Inflammatory macrophage (primary cell): Measurements from ENCODE around the gene FKBP8.
"Not testable (repeated sequence)": the region's sequence is repeated elsewhere in the genome, so short reads cannot be mapped to it uniquely, and the experiment has no call there.

Experiments
- DNase-seq, 2 donors: peaks; one replicate each; pipeline ENCODE4 v3.0.0-alpha.2; 2020 to 2022
- total RNA-seq, 18 experiments: gene quantifications; one replicate each; lab custom pipeline; 2026; ENCODE audit warnings: mixed read lengths in 6 of 18, inconsistent platforms in 2 of 18; lab: John Stamatoyannopoulos, UW

Gene FKBP8
- 81.9 to 335 (median 172) reads per million in 18 experiments for total RNA-seq

GRCh38 chr19:18542941-18543813, at the start of gene FKBP8:
FKBP8 (minus strand) TSS chr19:18543573; CDS start chr19:18541970, 1,603 bp downstream.
- peak; percentile 91 for DNase-seq

GRCh38 chr19:18592732-18593131, 49.4 kb upstream of the FKBP8 start:
- DNase-seq, result not testable (repeated sequence)

DNA sequence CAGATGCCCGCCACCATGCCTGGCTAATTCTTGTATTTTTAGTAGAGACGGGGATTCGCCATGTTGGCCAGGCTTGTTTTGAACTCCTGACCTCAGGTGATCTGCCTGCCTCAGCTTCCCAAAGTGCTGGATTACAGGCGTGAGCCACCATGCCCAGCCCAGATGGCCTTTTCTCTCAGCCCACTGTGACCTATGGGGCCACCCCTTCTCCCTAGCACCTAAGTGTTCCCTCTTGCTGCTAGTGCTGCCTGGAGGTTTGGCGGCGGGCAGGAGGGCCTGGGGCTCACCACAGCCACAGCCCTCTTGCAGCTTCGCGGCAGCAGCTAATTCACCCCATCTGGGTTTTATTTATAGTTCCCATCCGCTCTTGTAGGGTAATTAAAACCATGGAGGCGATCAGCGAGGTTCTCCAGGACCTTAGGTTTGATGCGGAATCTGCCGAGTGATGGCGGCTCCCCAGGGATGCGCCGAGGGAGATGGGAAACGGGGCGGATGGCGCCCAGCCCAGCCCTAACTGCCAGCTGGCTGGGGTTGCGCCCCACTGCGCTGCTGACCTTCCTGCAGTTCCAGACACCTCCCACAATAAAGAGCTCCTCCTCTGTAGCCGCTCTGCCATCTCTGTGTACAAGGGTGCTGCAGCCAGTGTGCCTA, 48.5 kb upstream of the FKBP8 start:
- no peak for DNase-seq

DNA sequence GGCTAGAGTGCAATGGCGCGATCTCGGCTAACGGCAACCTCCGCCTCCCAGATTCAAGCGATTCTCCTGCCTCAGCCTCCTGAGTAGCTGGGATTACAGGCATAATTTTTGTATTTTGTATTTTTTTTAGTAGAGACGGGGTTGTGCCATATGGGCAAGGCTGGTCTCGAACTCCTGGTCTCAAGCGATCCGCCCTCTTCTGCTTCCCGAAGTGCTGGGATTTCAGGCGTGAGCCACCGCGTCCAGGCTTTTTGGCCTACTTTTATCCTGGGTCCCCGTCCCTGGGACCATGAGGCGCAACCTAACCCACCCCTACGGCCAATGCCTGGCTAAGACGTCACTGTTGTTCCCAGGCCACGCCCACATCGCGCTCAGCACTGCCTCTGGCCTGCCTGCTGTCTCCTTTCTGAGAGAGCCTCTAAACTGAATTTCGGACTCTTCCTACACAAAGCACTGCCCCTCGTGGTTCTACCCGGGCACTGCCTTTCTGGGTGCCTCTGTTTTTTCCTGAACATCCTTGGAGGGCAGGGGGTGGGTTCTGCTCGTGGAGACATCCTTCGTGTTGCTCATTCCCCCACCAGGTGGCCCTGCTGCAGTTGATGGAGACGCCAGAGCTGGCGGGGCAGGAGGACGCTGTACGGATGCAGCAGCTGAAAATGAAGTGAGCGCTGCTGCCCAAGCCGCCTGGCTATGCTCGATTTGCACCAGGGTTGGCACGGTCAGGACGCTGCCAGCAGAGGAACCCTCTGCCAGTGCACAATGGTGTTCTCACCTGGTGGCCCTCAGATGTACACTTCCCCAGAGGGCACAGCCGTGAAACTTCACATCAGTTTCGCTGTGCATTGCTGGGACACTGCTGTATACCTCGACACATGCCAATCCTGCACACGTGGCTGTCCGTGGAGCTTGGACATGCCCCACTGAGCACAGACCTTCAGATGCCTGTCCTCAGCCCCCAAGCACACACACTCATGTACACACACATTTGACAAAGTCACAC, 47.2 kb upstream of the FKBP8 start:
- DNase-seq, result peak; percentile 15 to 17

DNA sequence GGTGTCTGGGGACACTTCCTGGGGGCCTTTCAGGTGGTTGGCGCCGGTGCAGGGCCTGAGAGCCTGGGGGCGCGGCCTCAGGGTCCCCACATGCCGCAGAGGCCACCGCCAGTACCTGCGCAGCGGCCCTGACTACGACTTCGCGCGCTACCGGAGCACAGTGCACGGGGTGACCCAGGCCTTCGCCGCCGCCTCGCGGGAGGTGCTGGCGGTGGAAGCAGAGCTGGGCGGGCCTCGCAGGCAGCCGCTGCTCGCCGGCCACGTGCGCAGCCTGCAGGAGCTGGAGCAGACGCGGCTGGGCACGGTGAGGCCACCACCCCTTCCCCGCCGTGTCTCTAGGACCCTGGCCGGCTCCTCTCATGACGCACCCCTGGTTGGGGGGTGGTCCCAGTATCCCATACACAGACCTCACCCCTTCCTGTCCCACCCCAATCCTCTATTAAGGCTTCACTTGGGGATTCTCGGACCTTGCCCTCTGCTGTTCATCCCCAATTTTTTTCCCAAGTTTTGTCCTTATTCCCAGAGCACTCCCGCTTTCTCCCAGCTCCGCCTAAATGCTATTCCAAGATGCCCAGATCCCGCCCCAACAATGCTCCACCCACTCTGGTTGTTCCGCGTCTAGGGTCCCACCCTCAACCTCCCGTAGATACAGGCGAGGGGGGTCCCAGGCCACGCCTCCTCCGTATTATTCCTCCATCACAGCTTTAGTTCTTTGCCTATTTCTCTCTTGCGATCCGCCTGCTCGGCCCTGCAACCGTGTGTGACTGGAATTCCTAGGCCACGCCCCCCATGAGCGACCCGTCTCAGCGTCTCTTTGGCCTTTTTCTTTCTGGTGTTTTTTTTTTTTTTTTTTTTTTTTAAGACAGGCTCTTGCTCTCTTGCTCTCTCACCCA, 46.3 kb upstream of the FKBP8 start:
- peak; percentile 43 to 74 for DNase-seq

GRCh38 chr19:18588611-18589379, 45.4 kb upstream of the FKBP8 start, which contains the start of gene REX1BD:
REX1BD (plus strand) TSS chr19:18588798; CDS start chr19:18588802, 4 bp downstream.
- DNase-seq, result peak; percentile 90 to 94

- DNase-seq, result peak in 1 of 2 donors; percentile 12
These were observed 44.7 kb upstream of the FKBP8 start for GRCh38 chr19:18587962-18588610.

DNA sequence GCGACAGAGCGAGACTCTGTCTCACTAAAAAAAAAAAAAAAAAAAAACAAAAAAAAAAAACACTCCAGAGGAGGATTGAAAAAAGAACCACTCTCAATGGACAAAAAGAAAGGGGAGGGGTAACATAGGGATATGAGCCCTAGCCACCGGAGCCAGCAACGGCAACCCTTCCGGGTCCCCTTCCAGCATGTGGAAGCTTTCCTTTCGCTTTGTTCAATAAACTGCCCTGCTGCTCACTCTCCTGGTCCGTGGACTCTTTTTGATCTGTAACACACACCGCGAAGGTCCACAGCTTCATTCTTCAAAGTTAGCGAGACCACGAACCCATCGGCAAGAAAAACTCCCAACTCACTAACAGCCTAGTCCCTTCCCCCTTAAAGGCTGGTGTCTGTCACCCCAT, 44.2 kb upstream of the FKBP8 start:
- DNase-seq, result no peak

GRCh38 chr19:18586306-18586705, 42.9 kb upstream of the FKBP8 start:
- peak; percentile 79 to 82 for DNase-seq

DNA sequence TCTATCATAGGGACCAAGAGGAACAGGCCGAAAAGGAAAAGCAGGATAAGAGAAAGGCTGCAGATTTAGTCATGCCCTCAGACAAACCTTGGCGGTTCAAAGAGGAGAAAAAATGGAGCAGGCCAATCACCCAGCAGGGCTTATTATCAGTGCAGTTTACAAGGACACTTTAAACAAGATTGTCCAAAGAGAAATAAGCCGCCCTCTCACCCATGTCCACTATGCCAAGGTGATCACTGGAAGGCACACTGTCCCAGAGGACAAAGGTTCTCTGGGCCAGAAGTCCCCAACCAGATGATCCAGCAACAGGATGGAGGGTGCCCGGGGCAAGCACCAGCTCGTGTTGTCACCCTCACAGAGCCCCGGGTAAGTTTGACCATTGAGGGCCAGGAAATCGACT, 36.9 kb upstream of the FKBP8 start:
- DNase-seq, result no peak

DNA sequence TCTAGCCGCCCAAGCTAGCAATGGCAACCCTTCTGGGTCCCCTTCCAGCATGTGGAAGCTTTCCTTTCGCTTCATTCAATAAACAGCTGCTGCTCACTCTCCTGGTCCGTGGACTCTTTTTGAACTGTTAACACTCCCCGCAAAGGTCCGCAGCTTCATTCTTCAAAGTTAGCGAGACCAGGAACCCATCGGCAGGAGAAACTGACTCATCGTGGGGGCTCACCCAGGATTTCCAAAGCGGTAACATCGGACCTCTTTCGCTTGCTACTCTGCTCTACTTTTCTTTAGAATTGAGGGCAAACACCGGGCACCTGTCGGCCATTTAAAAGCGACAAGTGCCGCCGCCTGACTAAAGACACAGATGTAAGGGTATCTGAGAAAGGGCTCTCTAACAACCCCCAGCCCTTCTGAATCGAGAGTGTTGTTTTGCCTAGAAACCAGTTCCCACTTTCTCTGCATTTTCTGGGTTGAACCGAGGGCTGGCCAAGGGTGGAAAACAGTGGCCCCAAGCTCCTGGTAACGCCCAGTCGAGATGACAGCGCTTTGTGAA, 34.1 kb upstream of the FKBP8 start:
- DNase-seq, result no peak

- DNase-seq, result no peak
These were observed 33.0 kb upstream of the FKBP8 start for GRCh38 chr19:18576383-18576782.

GRCh38 chr19:18574691-18575291, 31.4 kb upstream of the FKBP8 start:
- DNase-seq, result no peak

DNA sequence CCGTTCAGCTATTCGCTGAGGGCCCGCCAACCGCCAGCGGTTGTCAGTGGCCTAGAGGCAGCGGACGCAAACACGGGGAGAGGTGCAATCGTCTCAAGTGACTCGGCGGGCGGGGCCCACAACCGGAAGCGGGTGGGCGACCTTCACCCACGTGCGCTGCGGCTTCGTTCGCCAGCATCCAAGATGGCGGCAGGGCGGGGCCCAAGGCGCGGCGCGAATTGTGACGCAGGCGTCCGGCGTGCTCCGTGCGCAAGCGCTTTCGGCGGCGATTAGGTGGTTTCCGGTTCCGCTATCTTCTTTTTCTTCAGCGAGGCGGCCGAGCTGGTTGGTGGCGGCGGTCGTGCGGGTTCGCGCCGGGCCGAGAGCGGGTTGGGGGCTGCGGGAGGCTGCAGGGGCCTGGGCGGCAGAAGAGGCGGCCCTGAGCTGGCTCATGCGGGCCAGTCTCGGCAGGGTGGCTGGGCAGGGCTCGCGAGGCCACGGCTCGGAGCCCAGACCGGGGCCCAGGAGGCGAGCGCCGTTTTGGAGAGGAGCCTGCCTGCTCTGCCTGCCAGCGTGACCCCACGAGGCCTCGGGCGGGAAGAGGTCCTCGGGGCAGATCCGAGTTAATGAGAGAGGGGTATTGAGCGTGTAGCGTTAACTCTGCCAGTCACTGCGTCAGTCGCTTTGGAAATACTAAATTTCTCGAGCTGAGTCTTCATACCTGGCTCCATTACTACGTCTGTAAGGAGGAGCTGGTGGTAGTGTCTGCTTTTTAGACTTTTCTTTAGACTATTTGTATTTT, 28.4 kb upstream of the FKBP8 start, which contains the start of gene UBA52:
Gene UBA52, plus strand, starts transcription at position 294 of the 781 bp plus-strand sequence. CDS start 1,444 bp downstream, outside the sequence.
- peak; percentile 99 for DNase-seq

- DNase-seq, result no peak
These were observed 25.0 kb upstream of the FKBP8 start for GRCh38 chr19:18568367-18568766.

GRCh38 chr19:18566953-18567352, 23.6 kb upstream of the FKBP8 start:
- no peak for DNase-seq

DNA sequence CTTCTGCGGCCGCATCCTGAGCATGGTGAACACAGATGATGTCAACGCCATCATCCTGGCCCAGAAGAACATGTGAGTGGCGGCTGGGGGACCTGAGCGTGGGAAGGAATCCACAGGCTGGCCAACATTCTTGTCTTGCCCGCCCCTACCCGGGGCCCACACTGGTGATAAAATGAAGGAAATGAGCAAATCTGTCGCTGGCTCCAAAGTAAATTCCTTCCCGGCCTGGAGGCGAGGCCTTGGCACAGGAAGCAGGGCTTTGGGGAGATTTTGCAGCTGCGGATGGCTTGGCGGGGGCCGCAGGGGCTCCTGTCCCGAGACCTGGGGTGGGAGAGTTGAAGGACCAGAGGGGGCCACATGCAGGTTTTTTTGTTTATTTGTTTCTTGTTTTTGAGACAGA, 18.7 kb upstream of the FKBP8 start:
- DNase-seq, result no peak

DNA sequence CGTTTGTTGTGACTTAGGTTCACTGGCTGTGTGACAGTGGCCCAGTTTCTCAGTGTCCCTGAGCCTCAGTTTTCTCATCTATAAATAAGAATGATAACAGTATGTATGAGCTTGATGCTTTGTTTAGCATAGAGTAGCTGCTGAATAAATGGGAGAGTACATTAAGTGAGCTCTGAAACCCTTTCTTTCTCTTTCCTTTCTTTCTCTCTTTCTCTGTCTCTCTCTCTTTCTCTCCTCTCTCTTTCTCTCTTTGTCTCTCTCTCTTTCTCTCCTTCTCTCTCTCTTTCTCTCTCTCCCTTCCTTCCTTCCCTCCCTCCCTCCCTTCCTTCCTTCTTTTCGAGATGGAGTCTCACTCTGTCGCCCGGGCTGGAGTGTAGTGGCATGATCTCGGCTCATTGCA, 16.3 kb upstream of the FKBP8 start:
- no peak for DNase-seq
